ENCODE results near the gene SPSB2. TPM values are rescaled to one million over a fixed set of nuclear protein-coding genes. Genes with fewer than 3 reads are reported as not detected.

The SPSB2 gene
- total and polyA plus RNA-seq, 9 of the 15 experiments (the other 6 are each of a cell fraction or from before 2014, with no cell fraction given) = 0.10 to 10.6 (median 1.9) TPM

DNA sequence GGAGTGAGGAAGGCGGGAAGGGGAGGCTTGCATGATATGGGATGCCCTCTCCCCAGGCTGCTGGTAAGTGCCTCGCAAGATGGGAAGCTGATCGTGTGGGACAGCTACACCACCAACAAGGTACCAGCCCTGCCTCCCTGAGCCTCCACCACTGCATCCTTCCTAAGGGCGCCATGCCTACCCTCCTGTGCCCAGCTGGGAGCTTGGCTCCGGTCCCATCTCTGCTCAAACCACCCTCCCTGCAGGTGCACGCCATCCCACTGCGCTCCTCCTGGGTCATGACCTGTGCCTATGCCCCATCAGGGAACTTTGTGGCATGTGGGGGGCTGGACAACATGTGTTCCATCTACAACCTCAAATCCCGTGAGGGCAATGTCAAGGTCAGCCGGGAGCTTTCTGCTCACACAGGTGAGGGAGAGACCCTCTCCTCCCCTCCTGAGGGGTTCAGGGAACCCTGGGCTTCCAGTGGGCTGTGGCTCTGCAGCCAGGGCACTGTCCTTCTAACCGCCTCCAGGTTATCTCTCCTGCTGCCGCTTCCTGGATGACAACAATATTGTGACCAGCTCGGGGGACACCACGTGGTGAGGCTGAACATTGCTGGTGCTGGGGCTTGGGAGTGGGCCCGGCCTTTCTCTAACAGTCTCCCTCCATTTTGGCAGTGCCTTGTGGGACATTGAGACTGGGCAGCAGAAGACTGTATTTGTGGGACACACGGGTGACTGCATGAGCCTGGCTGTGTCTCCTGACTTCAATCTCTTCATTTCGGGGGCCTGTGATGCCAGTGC, 29.8 kb downstream of the SPSB2 start (continued):
- TF ChIP-seq, protein P1, sequence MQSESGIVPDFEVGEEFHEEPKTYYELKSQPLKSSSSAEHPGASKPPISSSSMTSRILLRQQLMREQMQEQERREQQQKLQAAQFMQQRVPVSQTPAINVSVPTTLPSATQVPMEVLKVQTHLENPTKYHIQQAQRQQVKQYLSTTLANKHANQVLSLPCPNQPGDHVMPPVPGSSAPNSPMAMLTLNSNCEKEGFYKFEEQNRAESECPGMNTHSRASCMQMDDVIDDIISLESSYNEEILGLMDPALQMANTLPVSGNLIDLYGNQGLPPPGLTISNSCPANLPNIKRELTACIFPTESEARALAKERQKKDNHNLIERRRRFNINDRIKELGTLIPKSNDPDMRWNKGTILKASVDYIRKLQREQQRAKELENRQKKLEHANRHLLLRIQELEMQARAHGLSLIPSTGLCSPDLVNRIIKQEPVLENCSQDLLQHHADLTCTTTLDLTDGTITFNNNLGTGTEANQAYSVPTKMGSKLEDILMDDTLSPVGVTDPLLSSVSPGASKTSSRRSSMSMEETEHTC (IDR thresholded peaks at IDR 0.05) = no peak
- TF ChIP-seq ETV5 (CRISPR knock-in tag; IDR thresholded peaks at IDR 0.05; ENCODE audit: low read depth) (no peak), FOXA1 (IDR thresholded peaks at IDR 0.05; ENCODE audit: borderline replicate concordance) (no peak), SRF (CRISPR knock-in tag; IDR thresholded peaks at IDR 0.05) (no peak), ZNF282 (CRISPR knock-in tag; IDR thresholded peaks at IDR 0.05) (no peak), L3MBTL2 (IDR thresholded peaks at IDR 0.05) (peak; percentile 56; the same call in 1 of the 2 replicates), EHMT2 (IDR thresholded peaks at IDR 0.05) (no peak), BDP1 (IDR thresholded peaks at IDR 0.05; ENCODE audit: insufficient read depth, insufficient read length) (no peak), FUS (optimal IDR thresholded peaks at IDR 0.05; ENCODE audit: low read depth, low read length) (no peak), ZNF764 (CRISPR knock-in tag; IDR thresholded peaks at IDR 0.05; ENCODE audit: low read depth) (no peak), SMARCB1 (IDR thresholded peaks at IDR 0.05; ENCODE audit: insufficient read length, low read depth) (no peak), PHB (CRISPR knock-in tag; IDR thresholded peaks at IDR 0.05) (no peak), STAT5B (CRISPR knock-in tag; IDR thresholded peaks at IDR 0.05) (no peak), ZNF699 (CRISPR knock-in tag; IDR thresholded peaks at IDR 0.05; ENCODE audit: insufficient replicate concordance) (no peak), MYBL2 (IDR thresholded peaks at IDR 0.05; ENCODE audit: low read depth) (no peak), MYBL2 (CRISPR knock-in tag; IDR thresholded peaks at IDR 0.05; ENCODE audit: borderline replicate concordance) (no peak)
- TF ChIP-seq, protein P2, sequence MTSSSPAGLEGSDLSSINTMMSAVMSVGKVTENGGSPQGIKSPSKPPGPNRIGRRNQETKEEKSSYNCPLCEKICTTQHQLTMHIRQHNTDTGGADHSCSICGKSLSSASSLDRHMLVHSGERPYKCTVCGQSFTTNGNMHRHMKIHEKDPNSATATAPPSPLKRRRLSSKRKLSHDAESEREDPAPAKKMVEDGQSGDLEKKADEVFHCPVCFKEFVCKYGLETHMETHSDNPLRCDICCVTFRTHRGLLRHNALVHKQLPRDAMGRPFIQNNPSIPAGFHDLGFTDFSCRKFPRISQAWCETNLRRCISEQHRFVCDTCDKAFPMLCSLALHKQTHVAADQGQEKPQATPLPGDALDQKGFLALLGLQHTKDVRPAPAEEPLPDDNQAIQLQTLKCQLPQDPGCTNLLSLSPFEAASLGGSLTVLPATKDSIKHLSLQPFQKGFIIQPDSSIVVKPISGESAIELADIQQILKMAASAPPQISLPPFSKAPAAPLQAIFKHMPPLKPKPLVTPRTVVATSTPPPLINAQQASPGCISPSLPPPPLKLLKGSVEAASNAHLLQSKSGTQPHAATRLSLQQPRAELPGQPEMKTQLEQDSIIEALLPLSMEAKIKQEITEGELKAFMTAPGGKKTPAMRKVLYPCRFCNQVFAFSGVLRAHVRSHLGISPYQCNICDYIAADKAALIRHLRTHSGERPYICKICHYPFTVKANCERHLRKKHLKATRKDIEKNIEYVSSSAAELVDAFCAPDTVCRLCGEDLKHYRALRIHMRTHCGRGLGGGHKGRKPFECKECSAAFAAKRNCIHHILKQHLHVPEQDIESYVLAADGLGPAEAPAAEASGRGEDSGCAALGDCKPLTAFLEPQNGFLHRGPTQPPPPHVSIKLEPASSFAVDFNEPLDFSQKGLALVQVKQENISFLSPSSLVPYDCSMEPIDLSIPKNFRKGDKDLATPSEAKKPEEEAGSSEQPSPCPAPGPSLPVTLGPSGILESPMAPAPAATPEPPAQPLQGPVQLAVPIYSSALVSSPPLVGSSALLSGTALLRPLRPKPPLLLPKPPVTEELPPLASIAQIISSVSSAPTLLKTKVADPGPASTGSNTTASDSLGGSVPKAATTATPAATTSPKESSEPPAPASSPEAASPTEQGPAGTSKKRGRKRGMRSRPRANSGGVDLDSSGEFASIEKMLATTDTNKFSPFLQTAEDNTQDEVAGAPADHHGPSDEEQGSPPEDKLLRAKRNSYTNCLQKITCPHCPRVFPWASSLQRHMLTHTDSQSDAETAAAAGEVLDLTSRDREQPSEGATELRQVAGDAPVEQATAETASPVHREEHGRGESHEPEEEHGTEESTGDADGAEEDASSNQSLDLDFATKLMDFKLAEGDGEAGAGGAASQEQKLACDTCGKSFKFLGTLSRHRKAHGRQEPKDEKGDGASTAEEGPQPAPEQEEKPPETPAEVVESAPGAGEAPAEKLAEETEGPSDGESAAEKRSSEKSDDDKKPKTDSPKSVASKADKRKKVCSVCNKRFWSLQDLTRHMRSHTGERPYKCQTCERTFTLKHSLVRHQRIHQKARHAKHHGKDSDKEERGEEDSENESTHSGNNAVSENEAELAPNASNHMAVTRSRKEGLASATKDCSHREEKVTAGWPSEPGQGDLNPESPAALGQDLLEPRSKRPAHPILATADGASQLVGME (CRISPR knock-in tag; IDR thresholded peaks at IDR 0.05) = no peak
- TF ChIP-seq, protein P3, sequence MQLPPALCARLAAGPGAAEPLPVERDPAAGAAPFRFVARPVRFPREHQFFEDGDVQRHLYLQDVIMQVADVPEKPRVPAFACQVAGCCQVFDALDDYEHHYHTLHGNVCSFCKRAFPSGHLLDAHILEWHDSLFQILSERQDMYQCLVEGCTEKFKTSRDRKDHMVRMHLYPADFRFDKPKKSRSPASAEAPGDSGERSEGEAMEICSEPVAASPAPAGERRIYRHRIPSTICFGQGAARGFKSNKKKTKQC (CRISPR knock-in tag; IDR thresholded peaks at IDR 0.05) = no peak
- TF ChIP-seq, protein P4, sequence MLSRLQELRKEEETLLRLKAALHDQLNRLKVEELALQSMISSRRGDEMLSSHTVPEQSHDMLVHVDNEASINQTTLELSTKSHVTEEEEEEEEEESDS (CRISPR knock-in tag; IDR thresholded peaks at IDR 0.05) = no peak
- TF ChIP-seq, protein P5, sequence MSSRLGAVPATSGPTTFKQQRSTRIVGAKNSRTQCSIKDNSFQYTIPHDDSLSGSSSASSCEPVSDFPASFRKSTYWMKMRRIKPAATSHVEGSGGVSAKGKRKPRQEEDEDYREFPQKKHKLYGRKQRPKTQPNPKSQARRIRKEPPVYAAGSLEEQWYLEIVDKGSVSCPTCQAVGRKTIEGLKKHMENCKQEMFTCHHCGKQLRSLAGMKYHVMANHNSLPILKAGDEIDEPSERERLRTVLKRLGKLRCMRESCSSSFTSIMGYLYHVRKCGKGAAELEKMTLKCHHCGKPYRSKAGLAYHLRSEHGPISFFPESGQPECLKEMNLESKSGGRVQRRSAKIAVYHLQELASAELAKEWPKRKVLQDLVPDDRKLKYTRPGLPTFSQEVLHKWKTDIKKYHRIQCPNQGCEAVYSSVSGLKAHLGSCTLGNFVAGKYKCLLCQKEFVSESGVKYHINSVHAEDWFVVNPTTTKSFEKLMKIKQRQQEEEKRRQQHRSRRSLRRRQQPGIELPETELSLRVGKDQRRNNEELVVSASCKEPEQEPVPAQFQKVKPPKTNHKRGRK (tag; IDR thresholded peaks at IDR 0.05) = no peak

All from K562 (cell line).